SH-SY5Y (cell line): ENCODE data around the gene KRTAP19-1.

ENCODE experiments used
- GATA2 ChIP-seq: IDR thresholded peaks from 2 replicates; pipeline ENCODE4 v1.6.1; 2011; ENCODE audit warnings: mild to moderate bottlenecking, low read depth, low read length
- GATA3 ChIP-seq: IDR thresholded peaks from 2 replicates; pipeline ENCODE4 v1.6.1; 2011; ENCODE audit warnings: low read depth, mild to moderate bottlenecking, low read length, moderate library complexity

- TF ChIP-seq GATA3 (no peak), GATA2 (no peak)
These were observed 40.2 kb downstream of the KRTAP19-1 start, which contains the start of gene KRTAP15-1 for GRCh38 chr21:30439975-30440374.
